HG03103 (cell line): Measurements from ENCODE around the gene MTRFR.
A peak's percentile ranks its signal among the peaks of the same experiment; 100 is the strongest.
"Not testable (repeated sequence)": the region's sequence is repeated elsewhere in the genome, so short reads cannot be mapped to it uniquely, and the experiment has no call there.

Experiments
- ATAC-seq: cut with Tn5 transposase; IDR thresholded peaks from one replicate; pipeline ENCODE4 v1.9.1; 2021; ENCODE audit warnings: low read depth; ENCODE audit not compliant: unreplicated experiment

The MTRFR gene

DNA sequence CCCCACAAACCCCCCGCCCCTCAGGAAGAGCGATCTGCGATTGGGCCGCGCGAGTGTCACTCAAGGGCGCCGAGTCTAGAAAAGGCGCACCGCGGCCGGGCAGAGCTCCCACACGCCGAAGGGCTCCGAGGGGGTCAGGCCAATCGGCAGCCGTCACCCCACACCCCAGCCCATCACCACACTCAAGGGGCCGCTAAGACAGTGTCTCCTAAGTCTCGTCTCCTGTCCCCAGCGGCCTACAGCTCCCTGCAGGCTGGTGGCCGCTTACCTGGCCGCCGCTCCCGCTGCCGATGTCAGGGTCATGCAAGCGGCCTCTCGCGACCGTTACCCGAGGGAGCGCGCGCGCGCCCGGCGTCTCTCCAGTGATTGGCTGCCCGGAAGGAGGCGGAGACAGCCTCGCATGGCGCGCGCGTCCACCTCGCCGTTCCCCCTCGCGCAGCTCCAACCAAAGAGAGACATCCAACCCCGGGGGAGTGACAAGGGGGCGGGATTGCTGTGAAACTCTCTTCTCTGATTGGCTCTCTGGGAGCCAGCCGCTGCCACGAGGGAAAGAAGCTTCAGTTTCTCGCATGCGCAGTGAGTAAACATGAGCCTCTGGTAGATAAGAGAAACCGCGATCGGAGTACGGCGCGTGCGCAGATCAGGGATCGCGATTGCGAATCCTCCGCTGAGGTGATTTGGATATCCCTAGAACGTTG lies at the start of gene MTRFR, which contains the start of gene MPHOSPH9:
TSS of gene MTRFR (plus strand) at position 630 of the 698 bp plus-strand sequence. CDS start 20,239 bp downstream, outside the sequence.
TSS of gene MPHOSPH9 (minus strand) at position 335 of the 698 bp plus-strand sequence. CDS start 2,777 bp downstream, outside the sequence.
- ATAC-seq: peak; percentile 70

DNA sequence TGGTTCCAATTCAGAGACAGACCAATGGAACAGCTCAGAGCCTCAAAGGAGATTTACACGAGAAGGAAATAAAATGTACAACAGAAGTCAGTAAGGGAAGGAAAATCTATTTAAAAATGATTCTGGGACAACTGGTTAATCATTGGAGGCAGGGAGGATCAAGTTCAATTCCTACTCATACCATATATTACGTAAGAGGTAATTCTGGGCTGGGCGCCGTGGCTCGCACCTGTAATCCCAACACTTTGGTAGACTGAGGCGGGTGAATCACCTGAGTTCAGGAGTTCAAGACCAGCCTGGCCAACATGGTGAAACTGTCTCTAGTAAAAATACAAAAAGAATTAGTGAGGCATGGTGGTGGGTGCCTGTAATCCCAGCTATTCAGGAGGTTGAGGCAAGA lies 45.6 kb upstream of the MTRFR start:
- no peak for ATAC-seq

DNA sequence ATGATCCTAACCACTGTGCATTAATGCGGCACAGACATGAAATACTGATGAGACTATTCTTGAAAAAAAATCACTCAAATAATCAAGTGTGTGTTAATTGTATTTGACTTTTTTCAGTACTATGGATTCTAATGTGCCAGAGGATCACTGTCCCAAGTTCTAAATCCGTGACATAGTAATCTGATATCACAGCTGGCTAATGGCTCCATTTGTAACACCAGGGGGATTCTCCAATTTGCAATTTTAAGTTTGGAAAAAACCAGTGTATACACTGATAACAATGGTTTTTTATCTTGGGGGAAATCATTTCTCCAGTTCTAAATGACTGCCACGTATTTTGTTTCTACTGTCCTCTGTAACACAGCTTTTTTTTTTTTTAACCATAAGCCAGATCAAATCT lies 33.3 kb upstream of the MTRFR start:
- no peak for ATAC-seq

DNA sequence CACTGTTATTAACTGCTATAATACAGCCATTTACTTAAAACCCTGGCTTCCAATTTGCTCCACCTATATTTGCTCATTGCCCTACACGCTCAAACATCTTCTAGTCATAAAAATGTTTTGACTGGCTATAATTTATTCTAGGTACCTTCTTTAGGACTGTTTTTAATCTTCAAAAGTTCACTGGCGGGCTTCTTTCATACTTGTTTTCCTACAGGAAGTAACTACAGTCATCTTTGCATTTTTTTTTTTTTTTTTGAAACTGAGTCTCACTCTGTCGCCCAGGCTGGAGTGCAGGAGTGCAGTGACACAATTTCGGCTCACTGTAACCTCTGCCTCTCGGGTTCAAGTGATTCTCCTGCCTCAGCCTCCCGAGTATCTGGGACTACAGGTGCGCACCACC lies 32.8 kb upstream of the MTRFR start:
- no peak for ATAC-seq

DNA sequence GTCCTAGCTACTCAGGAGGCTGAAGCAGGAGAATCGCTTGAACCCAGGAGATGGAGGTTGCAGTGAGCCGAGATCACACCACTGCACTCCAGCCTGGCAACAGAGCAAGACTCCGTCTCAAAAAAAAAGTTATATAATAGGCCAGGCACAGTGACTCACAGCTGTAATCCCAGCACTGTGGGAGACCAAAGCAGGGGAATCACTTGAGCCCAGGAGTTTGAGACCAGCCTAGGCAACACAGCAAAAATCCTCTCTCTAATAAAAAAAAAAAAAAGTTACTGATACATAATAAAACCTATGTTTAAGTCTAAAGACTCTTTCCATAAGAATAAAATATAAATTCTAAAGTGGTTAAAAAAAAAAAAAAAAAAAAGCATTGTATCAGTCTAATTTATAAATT lies 26.4 kb upstream of the MTRFR start:
- ATAC-seq: not testable (repeated sequence)

DNA sequence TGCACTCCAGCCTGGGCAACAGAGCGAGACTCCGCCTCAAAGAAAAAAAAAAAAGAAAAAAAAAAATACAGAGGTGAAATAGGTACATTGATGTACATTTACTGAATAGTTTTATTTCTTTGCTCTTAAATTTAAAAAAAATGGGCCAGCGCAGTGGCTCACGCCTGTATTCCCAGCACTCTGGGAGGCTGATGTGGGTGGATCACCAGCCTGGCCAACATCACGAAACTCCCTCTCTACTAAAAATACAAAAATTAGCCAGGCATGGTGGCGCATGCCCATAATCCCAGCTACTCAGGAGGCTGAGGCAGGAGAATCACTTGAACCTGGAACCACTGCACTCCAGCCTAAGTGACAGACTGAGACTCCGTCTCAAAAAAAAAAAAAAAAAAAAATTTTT lies 25.4 kb upstream of the MTRFR start:
- ATAC-seq: not testable (repeated sequence)

DNA sequence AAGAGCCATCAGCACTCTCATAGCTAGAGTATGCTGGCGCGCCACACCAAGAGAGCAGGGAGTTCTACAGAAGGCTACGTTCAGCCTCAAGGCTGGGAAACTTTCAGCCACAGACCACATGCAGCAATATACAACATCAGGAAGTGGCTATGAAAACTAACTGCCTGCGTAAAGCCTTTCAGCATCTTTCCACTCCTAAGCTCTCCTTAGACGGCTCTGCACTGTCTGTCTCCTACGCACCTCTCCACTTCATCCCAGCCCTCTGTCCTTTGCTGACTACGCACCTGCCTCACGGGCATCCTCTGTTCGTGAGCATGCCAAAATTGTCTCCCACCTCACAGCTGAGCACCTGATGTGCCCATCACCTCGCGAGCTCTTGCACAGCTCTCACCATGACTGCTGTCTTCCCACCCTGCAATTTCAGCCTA lies 10.0 kb upstream of the MTRFR start:
- ATAC-seq: no peak

DNA sequence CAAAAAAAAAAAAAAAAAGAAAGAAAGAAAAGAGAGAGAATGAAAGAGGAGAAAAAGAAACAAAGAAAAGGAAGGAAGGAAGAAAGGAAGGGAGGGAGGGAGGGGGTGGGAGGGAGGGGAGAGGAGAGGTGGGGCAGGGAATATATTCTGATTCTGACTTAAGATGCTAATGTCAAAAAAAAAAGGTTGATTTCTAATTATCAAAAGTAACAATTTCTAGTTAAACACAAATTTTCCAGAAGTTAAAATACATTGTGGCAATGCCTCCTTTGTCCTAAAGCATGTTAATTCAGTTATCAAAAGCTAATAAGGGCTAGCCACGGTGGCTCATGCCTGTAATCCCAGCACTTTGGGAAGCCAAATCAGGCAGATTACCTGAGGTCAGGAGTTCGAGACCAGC lies 7.8 kb upstream of the MTRFR start:
- no peak for ATAC-seq

DNA sequence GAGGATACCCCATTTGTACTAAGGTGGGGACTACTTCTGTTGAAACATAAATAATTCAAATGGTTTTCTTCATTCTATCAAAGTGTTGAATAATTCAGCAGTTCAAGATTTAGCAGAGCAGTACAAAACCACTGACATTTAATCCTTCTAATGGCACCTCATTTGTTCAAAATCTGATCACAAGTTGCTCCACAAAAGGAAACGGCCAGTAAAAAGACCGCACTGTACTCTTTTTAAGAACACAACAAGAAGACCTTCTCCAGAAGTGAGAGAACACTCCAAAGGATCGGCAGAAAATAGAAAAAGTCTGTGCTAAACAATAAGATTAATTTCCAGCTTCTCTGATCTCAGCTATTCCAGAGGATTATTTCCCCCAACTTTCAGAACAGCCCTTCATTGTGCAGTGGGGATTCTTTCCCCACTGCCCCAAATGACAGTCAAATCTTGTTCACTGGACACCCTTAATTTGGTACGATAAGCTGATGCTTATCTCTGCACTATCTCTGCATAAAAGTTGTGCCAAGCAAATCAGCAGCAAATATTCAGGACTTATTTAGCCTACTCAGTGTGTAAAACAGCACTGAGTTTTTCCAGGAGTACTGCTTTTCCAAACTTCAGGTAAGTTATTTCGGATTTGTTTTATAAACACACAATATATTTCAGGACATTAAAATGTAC lies 5.5 kb upstream of the MTRFR start:
- no peak for ATAC-seq

DNA sequence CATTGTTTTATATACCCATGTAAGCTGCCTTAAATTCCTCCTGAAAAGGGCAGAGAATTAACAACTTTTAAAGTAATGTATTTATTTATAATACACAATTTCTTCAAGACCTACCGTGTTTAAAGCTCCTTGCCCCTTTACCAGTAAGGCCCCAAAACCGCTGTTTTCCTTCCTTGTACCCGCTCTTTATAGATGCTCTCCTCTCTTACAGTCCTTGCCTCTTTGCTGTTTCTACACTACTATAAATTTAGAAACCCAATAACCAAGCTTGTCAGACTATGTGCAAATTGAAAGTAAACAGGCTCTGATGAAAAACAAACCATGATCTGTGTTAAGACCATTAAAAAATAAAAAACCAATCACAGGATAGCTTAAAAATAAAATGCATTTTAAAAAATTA lies 4.2 kb upstream of the MTRFR start:
- no peak for ATAC-seq

DNA sequence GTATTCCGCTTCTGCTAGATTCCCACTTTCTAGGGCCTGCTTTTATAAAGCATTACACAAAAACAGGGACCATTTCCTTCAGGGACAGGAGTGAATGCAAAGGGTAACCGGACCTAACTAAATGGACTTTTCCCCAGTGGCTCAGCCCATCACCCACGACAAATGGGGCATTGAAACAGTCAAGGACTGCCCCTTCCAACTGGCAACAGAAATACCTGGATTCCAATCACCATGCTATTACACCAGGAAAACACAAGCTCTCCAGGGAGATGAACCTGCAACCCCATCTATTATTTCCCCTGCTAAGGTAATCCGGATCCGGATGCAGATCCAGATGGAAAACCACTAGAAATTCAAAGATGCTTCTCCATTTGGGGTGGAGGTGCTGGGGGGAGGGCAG lies 1.3 kb upstream of the MTRFR start:
- no peak for ATAC-seq

DNA sequence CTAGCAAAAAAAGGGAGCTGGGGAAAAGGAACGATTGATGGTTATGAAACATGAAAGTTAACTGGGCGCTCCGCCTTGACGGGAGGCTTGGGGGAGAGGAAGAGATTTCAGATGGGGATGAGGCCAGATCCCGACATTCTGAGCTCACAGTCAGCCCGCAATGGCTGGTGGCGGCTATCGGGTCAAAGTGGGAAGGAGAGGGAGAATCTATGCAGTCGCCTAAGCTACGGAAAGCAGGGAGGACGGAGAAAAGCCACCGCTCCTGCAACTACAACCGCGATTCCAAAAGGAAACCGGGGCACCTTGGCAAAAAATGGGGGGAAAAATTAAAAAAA lies 797 bp upstream of the MTRFR start:
- ATAC-seq: no peak

DNA sequence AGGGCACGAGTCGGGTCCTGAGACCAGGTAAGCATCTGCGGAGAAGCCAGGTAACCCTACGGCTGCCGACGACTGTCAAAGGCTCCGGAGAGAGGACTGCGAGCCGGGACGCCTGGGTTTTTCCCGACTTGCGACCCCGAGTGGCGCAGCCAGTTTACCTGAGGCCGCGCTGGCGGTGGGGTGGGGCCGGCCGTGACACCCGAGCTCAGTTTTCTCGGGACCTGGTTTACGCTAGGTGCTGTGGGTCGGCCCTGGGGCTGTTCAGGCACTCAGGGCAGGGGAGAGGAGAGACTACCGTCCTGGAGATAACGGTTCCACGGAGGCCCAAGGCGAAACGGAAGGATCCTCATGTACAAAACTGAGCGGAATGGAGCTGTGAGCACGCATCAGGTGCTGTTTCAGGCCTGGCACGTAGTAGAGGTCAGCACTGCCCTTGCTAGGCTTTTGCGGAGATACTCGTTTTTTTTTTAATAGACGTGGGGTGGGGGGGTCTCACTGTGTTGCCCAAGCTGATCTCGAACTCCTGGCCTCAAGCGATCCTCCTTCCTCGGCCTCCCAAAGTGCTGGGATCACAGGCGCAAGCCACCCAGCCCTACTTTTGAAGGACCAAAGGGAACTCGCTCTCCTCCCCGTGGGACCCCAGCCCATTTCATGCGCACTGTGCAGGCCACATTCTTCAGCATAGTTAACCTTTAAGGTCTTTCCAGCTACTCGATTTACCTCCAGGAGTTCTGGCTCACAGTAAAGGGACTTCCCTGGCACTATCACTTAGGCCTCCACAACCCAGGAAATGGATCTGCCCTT lies 471 bp downstream of the MTRFR start:
- ATAC-seq: no peak

DNA sequence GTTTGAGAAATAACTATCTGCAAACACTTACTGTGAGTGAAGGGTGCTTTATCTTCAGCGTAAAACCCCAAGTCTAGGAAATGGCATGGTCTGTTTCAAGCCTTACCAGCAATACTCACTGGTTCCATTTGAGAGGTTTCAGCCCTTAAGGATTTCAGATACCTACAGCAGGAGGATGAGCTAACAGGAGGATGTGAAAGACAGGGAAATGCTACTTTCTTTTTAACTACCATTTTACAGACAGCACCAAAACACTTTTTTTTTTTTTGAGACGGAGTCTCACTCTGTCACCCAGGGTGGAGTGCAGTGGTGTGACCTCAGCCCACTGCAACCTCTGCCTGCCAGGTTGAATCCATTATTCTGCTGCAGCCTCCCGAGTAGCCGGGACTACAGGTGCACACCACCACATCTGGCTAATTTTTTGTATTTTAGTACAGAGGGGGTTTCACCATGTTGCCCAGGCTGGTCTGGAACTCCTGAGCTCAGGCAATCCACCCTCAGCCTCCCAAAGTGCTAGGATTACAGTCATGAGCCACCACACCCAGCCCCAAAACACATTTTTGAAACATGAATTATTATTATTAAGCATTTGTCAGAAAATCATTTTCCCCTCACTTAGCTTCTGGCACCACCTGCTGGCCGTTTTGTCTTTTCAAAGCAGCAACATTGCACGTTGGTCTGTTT lies 4.6 kb downstream of the MTRFR start:
- no peak for ATAC-seq

DNA sequence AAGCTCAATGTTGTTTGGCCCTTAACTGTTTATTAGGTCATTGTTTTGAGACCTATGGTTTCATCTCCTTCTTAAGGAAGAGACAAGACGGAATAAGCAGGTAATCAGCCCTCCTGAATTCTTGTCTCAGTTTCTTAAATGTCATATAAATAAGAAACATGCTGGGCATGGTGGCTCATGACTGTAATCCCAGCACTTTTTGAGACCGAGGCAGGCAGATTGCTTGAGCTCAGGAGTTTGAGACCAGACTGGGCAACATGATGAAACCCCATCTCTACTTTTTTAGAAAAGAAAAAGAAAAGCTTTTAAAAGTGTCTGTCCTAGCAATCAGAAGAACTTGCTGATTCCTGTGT lies 5.1 kb downstream of the MTRFR start:
- no peak for ATAC-seq

DNA sequence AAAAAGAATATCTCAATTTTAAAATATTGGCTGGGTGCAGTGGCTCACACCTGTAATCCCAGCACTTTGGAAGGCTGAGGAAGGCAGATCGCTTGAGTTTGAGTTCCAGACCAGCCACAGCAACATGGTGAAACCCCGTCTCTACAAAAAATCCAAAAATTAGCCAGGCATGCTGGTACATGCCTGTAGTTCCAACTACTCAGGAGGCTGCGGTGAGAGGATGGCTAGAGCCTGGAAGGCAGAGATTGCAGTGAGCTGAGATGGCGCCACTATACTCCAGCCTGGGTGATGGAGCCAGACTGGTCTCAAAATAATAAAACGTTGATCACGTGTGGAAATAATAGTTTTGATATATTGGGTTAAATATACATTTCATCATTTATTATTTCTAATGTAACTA lies 5.7 kb downstream of the MTRFR start:
- no peak for ATAC-seq

DNA sequence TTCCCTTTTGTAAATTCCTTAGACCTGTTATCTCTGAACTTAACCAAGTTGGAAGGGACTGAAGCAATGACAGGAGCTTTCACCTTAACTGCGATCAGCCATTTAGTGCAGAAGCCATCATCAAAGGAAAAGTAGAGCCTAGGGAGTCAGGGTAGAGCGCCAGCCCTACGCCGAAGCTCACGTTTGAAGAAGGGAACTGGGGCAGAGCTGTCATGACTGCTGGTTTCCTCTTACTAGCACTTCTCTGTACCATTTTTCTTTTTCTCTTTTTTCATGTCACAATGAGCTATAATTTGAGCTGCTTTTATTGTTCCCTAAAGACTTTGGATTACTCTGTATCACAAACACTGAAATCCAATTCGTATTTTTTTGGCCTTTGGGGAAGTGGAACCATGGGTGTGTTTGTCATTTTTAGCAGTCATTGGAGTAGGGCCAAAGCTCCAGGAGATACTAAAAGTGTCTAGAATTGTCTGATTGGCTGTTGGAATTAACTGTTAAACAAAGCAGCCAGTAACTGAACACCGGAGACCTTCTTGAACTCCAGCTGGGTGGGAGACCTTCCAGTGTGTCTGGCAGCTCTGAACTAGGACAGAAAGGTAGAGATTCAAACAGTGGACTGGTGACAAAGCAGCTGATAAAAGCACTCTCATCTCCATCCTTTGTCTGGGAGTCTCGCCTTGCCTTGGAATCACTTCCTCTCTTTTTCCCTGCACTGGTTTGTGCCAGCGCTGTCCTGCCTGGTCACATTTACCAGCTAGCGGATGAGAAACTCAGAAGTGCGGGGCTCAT lies 9.1 kb downstream of the MTRFR start:
- no peak for ATAC-seq

DNA sequence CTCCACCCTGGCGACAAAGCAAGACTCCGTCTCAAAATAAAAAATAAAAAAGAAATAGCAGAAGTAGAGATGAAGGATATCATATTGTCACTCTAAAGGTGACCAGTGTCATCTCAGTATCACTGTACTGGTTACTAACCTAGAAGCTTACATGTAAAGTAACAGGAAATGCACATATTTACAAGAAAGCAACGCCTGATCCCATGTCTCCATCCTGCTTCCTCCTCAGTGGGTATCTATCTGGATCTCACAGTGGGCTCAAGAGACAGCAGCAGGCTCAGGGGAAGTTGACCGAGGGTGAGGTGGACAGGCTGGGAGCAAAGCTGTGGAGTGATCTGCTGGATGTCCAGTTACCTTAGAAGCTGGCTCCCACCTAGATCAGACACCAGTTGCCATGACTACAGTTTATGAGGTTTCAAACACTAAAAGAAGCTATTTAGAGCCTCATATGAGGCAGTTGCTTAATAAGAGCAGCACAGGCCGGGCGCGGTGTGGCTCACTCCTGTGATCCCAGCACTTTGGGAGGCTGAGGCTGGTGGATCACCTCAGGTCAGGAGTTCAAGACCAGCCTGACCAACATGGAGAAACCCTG lies 10.5 kb downstream of the MTRFR start:
- ATAC-seq: no peak

DNA sequence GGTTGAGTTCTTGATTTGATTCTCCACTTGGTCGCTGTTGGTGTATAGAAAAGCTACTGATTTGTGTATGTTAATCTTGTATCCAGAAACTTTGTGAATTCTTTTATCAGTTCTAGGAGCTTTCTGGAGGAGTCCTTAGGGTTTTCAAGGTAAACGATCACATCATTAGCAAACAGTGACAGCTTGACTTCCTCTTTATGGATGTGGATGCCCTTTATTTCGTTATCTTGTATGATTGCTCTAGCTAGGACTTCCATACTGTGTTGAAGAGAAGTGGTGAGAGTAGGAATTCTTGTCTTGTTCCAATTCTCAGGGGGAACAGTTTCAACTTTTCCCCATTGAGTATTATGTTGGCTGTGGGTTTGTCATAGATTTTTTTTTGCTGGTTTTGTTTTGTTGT lies 12.4 kb downstream of the MTRFR start:
- no peak for ATAC-seq

DNA sequence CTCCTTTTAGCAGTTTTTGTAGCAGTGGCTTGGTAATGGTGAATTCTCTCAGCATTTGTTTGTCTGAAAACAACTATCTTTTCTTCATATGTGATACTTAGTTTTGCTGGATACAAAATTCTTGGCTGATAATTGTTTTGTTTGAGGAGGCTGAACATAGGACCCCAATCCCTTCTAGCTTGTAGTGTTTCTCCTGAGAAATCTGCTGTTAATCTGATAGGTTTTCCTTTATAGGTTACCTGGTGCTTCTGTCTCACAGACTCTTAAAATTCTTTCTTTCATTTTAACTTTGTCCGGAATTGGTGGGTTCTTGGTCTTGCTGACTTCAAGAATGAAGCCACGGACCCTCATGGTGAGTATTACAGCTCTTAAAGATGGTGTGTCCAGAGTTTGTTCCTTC lies 14.9 kb downstream of the MTRFR start:
- ATAC-seq: not testable (repeated sequence)
